ENCODE measurements around the gene CTDNEP1.
"Not testable (repeated sequence)": the region's sequence is repeated elsewhere in the genome, so short reads cannot be mapped to it uniquely, and the experiment has no call there.

Gene CTDNEP1

DNA sequence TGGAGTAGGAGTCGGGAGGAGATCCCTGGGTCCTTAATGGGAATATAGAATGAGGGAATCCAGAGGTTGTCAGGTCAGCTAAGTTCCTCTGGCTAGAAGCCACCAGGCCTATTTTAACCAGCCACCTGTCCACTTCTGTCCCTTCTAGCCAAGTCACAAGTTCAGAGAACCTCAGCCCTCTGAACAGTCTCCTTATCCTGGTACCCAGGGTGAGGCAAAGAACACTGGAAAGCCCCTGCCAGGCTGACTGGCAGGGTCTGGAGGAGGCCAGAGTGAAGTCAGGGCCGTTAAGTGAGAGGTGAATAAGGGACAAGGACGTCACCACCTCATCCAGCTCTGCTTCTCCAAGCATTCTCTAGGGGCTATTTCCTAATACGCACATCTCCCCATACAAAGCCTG, 2.7 kb downstream of the CTDNEP1 start:
- DNase-seq (ENCODE audit: low read depth): no peak

DNA sequence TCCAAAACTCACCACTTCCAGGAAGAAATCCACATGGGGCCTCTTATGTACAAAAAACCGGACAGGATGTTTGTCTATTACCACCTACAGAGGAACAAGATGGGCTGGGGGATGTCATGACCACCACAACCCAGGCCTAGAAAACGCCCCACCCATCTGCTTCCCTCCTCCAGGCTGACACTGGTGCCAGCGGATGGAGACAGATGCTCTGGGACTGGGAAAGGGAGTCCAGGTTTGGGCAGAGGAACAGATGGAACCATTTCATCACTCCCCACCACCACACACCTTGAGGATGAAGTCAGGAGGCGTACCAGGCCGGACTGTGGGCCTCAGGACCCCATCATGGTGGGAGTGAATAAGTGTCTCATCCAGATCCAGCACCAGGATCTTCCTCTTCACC, 4.8 kb downstream of the CTDNEP1 start:
- DNase-seq (ENCODE audit: low read depth): no peak

DNA sequence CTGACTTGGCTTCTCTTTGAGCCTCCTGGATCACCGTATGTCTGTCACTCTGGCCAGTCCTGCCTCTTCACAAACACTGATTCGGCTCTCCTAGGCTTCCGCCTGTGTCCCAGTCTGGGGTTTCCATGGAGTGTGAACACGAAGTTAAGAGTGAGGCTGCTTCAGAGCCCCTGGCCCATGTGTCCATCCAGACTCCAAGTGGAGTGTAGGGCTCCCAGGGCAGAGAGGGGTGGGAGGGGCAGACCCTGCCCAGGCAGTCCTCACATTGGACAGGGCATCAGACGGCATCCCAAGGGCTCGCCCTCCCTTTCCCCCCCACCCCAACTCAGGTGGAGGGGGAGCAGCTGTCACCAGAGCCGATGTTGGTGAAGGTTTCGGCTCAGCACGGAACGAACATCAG, 7.7 kb downstream of the CTDNEP1 start:
- not testable (repeated sequence) for DNase-seq (ENCODE audit: low read depth)

DNA sequence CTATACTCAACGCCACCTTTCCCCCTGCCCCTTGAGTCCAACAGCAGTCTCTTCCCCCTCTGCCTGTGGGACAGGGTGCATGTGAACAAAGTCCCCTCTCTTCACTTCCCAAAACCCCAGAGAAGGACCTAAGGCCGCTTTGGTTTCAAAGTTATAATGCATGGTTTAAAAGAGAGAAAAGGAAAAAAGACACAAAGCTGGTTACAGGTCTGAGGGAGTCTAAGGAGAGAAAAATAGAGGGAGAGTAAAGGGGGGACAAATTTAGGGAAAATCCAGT, 8.1 kb downstream of the CTDNEP1 start:
- DNase-seq (ENCODE audit: low read depth): no peak

DNA sequence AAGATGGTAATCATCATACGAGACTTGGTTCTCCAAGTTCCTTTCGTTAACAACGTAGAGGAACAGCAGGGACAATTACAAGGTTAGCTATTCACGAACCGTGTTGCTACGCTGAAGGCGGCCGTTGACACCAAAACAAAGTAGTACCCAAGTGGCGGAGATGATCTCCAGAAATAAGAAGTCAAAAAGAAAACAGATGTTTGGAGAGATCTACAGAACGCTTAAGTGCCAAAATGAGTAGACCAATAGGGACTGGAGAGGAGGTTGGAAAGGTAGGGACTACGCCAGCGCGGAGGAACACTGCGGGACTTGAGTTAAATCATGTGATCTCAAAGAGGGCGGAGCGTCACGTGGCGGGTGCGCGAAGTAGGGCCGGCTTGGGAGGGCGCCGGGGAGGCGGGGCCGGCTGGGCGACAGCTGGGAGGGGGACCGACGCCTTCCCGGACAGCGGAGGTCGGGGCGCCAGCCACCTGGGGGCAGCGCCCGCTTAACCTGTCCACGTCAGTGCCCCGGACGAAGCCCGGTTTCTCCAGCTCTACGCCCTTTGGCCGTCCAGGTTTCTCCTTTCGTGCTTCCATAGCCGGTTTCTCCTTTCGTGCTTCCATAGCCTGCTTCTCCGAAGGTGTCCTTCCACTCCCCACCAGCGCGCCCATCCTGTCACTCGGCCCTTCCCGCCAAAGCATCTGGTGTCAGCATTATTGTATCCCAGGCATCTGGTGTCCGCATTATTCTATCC, 8.6 kb downstream of the CTDNEP1 start:
- peak; percentile 85 for DNase-seq (ENCODE audit: low read depth)

DNA sequence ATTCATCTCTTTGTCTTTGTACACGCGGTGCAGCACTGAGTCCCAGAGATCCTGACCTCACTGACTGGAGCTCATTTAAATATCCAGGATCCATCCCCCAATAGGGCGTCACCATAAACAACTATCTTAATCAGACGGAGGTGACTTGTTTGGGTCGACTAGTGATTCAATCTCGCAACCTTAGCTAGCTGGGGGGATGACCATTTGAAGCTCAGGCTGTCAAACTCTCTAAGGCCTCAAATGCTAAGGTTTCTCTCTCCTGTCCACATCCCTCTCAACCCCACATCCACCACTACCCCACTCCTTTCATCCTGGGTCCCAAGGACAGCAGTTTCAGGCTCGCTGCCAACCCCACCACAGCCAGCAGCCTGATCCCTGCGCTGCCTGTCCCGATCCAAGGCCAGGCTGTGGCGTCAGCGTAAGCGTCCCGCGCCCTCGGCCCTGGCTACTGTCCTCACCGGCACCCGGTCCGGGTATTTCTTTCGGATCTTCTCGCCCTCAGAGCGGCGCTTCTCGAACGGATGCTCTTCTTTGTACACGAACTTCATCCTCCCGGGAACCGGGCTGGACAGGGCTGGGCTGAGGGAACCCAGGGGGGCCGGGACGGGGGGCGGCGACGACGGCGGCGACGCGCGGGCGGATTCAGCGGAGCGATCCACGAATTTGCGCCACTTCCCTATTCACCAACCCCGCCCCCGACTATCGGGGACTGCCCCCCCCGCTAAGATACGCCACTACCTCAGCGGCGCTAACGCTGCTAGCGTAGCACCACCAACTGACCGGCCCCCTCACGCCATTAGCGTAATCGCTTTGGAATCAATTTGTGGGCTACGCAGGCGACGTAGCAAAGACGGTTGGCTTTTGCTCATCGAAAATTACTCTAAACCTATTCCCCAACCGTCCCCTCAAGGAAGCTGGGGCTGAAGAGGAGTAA, 9.5 kb downstream of the CTDNEP1 start, which contains the start of gene GABARAP:
Gene GABARAP, minus strand, starts transcription at position 667 of the 934 bp plus-strand sequence. Its CDS starts 119 bp downstream, at position 548.
- peak; percentile 90 for DNase-seq (ENCODE audit: low read depth)

DNA sequence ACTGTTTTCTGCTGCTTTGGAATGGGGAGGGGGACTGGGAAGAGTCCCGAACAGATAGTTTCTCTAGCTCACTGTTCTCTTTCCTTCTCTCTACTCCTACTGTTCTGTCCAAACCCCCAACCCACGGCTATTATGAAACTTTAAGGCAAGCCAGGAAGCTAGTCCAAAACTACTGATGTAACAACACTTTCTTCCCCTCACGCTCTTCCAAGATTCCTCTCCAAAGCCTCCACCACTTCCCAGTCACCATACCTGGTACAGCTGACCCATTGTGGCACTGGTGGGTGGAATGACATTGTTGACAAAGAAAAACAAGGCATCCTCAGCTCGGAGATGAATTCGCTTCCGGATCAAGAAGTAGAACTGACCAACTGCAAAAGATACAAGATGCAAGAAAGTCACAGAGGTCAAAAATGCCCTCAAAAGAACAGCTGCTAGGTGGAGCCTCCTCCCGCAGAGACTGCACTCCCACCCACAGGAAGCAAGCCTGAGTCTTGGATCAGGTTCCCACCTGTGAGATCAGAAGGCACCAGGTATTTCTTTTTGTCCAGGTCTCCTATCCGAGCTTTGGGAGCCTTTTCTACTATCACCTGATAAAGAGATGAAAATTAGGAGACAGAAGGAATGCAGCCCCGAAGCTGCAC, 10.3 kb downstream of the CTDNEP1 start:
- no peak for DNase-seq (ENCODE audit: low read depth)

DNA sequence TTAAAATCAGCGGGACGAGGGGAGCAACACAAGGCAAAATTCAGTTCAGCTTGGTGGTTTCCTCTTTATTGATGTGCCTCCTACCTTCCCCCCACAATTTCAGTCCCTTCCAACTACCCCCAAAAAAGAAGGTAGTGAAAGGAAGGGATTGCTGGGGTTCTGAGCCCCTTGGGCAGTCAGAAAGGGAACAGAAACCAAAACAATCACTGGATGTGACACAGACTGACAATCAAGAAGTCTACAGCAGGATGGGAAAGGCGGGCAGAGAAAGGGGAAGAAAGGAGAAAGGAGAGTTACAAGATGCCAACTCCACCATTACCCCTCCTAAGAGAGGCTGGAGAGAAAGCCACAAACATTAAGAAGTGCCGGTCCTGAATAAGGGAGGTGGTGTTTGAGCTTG, 11.2 kb downstream of the CTDNEP1 start:
- no peak for DNase-seq (ENCODE audit: low read depth)

DNA sequence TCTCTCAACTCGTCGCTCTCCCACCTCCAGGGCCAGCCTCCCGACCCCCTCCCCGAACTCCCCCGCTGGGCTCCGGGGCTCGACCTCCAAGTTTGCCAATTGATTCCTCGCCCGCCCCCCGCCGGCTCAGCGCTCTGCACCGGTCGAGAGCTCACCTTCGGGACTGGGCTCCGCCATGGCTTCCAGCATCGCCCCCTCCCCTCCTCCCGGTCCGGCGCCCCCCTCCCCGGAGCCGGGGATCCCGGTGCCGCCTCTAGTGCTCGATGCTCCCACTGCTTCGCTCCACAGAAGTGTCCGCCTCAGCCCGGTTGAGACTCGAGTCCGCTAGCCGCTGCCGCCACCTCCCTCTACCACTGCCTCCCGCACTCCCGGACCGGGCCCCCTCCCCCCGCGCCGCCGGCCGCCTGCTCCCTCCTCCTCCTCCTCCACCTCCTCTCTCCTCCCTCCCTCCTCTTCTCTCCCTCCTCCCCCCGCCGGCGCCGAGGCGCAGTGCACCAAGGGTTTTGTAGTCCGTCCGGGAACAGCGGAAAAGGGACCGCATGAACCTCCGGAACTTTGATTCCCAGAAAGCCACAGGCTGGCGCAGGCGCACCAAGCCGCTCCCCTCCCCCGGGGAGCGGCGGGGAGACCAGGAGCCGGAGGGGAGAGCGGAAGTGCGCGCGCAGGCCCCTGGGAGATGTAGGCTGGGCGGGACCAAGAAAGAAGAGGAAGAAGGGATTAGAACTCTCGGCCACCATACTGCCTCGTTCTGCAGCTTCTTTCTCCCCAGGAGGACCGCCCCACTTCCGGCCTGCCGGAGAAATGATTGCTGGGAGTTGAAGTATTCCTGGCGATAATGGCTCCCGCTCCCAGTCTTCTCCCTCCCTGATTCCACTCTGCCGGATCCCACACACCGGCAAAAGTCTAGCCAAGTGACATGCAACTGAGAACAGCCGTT, 12.2 kb downstream of the CTDNEP1 start, which contains the start of gene PHF23:
Gene PHF23, minus strand, starts transcription at position 367 of the 937 bp plus-strand sequence. Its CDS starts 178 bp downstream, at position 189.
- peak; percentile 96 for DNase-seq (ENCODE audit: low read depth)

DNA sequence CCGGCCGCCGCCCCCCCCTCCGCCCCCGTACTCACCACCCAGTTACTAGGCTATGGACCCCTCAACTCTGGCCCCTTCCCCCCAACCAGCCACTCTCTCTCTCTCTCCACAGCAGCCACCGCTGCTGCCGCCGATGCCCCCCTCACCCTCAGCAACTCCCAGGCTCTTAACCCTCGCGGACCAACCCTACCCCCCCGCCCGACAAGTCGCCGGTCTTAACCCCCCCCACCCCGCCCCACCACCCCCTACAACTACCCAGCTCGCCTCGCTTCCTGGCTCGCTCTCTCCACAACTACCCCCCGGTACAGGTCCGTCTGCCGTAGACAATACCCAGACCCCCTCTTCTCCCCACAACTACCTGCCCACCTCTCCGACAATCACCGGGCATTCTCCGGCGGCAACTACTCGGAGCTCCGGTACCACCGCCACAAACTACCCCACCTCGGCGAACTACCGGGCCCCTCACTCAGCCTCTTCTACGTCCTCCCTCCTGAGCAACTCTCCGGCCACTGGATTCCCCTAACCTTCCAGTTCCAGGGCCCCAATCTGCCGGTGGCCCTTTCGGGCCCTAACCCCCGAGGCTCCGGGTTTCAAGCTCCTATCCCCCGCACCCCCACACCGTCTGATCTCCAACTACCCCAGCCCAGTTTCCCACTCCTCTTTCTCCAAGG, 13.0 kb downstream of the CTDNEP1 start:
- DNase-seq (ENCODE audit: low read depth): no peak

DNA sequence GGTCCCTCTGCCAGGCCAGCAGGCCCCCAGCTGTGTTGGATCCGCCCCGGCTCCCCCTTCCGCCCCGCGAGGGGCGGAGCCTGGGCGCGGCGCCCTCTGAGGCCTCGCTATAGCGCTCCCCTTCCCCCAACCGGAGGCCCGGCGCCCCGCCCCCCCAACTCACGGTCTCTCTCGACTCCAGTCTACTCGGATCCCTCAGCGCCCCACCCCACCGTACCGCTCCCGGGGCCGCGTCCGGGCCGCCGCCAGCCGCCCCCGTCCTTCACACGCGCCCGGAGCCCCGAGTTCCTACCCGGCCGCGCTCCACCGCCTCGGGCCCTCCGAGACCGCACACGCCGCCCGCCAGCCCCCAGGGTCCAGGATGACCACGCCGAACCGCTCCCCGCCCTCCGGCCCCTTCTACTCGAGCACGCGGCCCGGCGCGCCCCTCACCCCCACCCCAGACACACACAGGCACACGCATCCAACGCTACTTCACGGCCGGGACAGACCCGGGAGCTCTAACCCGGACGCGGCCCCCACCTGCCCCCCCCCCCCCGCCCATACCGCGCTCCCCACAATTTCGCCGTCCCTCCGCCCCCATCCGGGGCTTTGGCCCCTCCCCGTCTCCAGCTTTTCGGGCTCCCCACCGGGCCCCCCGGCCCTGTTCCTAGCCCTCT, 13.6 kb downstream of the CTDNEP1 start:
- DNase-seq (ENCODE audit: low read depth): peak; percentile 81

DNA sequence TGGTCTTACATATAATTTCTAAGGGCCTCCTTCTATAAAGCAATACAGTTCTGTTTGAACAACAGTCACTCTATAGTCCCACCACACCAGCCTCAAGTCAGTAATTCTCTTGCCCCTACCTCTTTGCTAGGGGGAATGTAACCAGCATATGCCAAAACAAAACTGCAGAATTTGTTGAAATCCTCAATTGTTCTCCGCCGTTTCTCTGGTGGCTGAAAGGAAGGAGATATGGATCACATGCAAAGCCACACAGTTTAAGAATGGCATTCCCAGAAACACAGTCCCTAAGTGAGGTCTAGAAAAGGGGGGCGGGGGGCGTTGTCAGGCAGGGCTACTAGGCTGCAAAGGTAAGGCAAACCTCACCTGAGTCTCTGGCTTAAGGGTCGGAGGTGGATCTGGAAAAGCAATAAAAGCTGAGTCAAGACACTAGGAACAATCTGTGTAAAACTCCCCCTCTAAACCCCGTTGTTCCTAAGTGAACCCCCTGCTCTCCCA, 14.2 kb downstream of the CTDNEP1 start:
- no peak for DNase-seq (ENCODE audit: low read depth)

DNA sequence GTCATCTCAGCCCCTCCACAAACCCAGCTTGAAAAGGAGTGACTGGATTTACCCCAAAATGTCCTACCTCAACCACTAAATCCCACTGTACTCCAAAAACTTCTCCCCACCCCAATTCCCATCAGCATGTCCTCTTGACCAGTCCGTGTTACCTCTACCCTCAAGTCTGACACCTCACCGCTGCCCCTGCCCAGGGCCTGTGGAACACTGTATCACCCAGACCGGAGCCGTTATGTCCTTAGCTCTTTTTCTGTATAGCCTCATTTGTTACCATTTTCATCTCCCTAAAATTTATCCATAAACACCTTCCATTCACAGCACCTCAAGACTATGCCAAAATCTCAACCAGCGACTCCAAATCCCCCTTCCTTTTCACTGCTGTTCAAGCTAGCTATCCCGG, 14.7 kb downstream of the CTDNEP1 start:
- no peak for DNase-seq (ENCODE audit: low read depth)

DNA sequence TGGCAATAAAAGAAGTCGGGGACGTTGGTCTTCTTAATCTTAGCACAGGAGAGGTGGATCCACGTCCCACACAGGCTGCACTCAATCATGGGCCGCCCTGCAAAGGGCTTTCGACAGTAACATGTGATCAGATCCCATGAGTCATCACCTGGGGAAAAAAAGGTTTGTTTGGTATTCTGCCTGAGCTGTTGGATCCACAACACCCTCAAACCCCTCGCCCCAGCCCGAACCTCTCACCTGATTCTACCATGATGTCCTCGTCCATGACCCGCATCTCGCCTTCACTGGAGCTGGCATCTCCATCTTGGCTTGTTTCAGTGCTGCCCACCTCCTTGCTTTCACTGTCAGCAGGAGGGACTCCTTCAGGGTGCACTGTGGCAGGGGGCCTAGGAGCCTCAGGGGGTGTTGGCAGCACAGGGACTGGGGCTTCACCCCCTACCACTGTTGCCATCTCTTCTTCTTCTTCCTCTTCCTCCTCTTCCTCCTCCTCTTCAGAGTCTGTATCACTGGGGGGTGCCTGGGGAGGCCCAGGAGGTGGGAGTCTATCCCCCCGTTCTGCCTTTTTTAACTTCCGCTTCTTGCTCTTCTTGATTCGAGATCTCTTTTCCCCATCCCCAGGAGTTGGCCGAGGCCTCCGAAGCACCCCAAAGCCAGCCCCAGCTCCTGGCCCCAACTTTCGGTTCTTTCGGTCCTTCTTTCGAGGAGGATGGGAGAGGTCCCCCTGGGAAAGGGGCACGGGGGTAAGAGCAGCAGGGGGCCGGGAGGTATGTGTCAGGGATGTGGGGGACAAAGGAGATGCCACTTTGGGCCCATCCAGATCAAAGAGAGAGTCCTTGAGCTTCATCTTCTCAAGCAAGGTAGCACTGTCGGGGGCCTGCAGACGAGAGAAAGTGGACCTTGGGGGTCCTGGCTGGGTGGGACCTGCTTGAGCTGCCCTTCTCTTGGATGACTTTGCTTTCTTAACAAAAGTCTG, 15.6 kb downstream of the CTDNEP1 start:
- DNase-seq (ENCODE audit: low read depth): no peak

DNA sequence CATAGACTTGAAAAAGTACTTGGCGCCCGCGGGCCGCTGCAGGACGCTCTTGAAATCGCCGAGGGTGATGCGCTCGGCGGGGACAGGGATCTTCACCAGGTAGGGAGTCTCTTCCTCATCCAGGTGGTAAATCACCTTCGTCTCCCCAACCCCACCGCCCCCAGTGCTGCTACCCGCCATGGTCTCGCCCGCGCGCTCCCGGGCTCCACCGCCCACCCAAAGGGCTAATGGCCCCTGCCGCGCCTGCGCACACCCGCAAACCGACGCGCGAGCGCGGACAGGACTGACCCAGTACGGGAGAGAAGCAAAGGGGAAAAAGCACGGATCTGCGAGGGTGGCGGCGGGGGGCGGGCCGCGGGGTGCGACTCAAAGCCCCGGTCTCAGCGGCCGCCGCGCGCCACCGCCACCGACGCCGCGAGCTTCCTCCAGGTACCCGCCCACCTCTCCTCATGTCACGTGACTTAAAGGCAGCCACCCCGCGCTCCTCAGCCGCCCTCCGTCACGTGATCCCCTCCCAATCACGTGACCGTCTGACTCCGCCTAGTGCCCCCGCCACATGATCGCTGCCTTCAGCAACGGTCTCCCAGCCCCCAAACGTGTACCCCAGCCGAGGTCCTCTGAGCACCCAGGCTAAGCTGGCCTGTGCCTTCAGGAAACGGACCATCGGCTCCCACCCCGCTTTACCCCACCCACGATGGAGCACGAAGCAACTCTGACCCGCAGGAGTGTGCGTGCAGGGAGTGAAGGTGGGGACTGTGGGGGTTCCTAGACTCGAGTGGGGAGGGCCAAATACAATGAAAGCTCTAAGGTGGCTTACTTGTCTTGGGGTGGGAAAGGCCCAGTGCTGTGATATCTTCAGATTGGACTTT, 17.2 kb downstream of the CTDNEP1 start, which contains the start of gene DVL2:
Gene DVL2, minus strand, starts transcription at position 435 of the 869 bp plus-strand sequence. Its CDS starts 255 bp downstream, at position 180.
- DNase-seq (ENCODE audit: low read depth): peak; percentile 91

DNA sequence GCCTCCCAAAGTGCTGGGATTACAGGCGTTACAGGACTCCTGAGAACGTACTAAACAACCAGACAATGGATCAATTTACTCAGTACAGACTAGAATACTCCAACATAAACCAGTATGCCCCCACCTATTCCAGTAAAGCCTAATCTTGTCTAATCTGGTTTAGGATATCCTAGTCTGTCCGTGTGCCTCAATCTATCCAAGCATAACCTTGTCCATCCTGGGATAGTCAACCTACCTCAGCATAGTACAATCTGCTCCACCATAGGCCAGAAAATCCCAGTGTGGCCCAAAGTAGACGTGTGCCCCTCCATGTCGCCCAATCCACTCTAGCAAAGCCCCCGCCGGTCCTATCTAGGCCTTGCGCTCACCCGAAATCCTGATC, 17.8 kb downstream of the CTDNEP1 start:
- DNase-seq (ENCODE audit: low read depth): no peak

DNA sequence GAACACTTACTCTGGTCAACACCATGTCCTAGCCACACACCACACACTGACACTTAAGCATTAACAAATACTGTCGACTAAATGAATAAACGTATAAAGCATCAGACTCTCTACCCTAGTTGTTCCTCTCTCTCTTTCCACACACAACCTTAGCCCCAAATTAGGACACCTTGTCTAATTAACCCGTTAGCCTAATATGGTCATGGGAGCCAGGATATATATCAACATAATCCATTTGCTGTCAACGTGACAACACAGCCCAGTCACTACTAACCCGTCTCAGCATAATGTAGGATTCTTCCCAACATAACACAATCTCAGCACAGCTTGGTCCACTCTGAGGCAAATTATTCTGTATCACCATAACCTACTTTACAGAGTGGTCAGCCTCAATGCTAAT, 19.4 kb downstream of the CTDNEP1 start:
- DNase-seq (ENCODE audit: low read depth): no peak

DNA sequence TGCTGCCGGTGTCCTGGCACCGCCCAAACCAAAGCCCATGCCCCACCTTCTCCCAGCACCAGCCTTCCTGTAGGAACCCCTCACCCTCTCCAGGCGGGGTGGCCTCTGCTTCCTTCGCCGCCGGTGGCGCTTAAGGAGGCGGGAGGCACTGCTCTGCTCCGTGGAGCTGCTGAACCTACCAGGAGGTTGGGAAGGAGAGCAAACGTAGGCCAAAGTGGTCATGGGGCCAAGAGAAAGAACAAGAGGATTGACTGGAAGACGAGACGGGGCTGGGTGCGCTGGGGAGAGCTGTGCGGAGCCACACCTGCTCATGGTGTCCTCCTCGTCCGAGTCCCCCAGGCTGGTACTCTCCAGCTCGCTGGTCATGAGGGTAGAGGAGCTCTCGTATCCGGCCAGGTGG, 22.0 kb downstream of the CTDNEP1 start:
- DNase-seq (ENCODE audit: low read depth): no peak

Measured in activated T-cell treated with anti-CD3 and anti-CD28 coated beads for 24 hours (primary cell).